Liver (tissue), 4 donors: ENCODE results near the gene RNF182. TPM values are rescaled to one million over a fixed set of nuclear protein-coding genes. Genes with fewer than 3 reads are reported as not detected.

Source experiments
- polyA plus RNA-seq, 2 donors: library from polyadenylated mRNA; stranded (reverse) in 1 of 2; unstranded in 1 of 2; fragments of 200-250 nt in 1 of 2; fragments of >200 nt in 1 of 2; fragmentation: Nextera tagmentation in 1 of 2; extraction: Ambion mirVana in 1 of 2; gene quantifications; one replicate each; pipeline versions ENCODE4 v1.2.1 to v1.2.3, GENCODE V29; 2013 to 2015
- total RNA-seq, 2 donors: library from RNA; depleted of rRNA; stranded (reverse); fragments of >200 nt; gene quantifications; one replicate each; pipeline ENCODE4 v1.2.3, GENCODE V29; 2014
- donor health status: healthy.
- donor health status: healthy.
- donor health status: healthy.

The RNF182 gene
- total and polyA plus RNA-seq, 4 donors: 1.4 TPM; not detected in 3

Other genes with a start within 250 kb of the RNF182 start
- gene RANBP9, start 213.1 kb upstream of the RNF182 start, total RNA-seq: 10 to 100 TPM; 18.6 to 25.2 TPM
- gene RANBP9, start 213.1 kb upstream of the RNF182 start, polyA plus RNA-seq: 1 to 10 TPM; 5.8 to 9.7 TPM
- 1 to 10 TPM; 7.4 TPM for gene MCUR1, start 110.4 kb upstream of the RNF182 start, total RNA-seq
- gene MCUR1, start 110.4 kb upstream of the RNF182 start, polyA plus RNA-seq: 10 to 100 TPM in 1 of 2 donors, 1 to 10 TPM in 1; 7.3 to 17.3 TPM
- gene CD83, start 192.8 kb downstream of the RNF182 start, total RNA-seq: 1 to 10 TPM in 1 of 2 donors, under 1 TPM in 1; 0.75 to 4.2 TPM
- under 1 TPM; 0.35 to 0.44 TPM for gene CD83, start 192.8 kb downstream of the RNF182 start, polyA plus RNA-seq